C1 segment of cervical spinal cord (tissue), 14 donors: ENCODE measurements around the gene MX2.
"Not testable (repeated sequence)": the region's sequence is repeated elsewhere in the genome, so short reads cannot be mapped to it uniquely, and the experiment has no call there.

Experiments
- DNase-seq, 14 donors: peaks; one replicate each; lab custom pipeline; 2025; lab: John Stamatoyannopoulos, UW

Gene MX2

DNA sequence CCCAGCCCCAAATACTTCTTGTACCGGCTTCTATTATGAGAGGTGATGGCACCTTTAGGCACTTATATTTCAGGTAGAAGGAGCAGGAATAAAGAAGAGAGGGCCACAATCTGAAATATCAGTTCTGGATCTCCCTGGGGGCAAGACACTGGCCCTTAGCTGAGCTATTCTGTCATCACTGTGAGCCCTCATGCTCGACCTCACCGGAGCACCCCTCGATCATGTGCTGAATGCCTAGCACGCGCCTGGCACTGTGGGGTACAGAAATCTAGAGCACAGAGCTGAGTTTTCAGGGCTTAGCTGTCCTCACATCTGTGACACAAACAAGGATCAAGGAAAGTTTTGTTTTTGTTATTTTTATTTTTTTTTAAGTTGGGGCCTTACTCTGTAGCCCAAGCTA lies 56.6 kb downstream of the MX2 start:
- no peak for DNase-seq

- DNase-seq = no peak
Observed at GRCh38 chr21:41418956-41419680, 57.3 kb downstream of the MX2 start.

- DNase-seq = peak; percentile 4 to 90 (median 66)
Observed at GRCh38 chr21:41419921-41420862, 58.4 kb downstream of the MX2 start.

- not testable (repeated sequence) for DNase-seq
Observed at GRCh38 chr21:41420998-41421397, 59.2 kb downstream of the MX2 start.

DNA sequence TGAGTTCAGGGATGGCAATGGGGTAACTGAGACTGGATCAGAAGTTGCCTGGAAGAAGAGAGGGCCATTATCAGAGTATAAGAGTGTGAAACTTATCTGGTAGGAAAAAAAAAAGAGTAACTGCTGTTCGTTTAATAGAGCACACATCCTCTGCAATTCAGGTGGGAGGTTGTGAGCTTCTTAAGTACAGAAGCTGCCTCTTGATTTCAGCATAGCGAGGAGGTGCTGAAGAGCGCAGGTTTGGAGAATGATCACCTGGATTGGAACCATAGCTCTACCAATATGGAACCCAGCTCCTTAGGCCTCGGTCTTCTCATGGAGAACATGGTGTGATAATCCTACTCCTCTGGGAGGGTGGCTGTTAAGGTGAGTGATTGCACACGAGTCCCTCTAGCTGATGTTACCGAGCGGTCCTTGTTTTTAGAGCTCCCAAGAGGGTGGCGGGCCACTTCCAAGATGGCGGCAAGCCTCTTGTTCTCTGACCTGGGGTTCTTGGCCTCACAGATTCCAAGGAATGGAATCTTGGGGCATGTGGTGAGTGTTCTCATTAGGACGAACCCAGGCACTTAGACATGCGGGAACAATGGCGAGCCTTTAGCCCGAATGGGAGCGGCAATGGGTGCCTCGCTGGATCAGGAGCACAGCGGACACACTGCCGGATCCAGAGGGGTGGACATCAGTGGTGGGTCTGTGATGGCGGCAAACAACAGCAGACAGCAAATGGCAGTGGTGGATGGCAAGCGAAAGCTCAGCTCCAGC lies 60.9 kb downstream of the MX2 start:
- no peak for DNase-seq

DNA sequence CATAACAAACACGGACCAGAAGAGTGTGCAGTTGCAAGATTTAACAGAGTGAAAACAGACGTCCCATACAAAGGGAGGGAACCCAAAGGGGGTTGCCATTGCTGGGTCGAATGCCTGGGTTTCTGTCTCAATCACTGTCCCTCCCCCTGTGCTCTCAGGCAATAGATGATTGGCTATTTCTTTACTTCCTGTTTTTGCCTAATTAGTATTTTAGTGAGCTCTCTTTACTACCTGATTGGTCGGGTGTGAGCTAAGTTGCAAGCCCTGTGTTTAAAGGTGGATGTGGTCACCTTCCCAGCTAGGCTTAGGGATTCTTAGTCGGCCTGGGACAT lies 61.4 kb downstream of the MX2 start:
- DNase-seq = not testable (repeated sequence)

GRCh38 chr21:41425588-41425953 lies 63.7 kb downstream of the MX2 start:
- no peak for DNase-seq

DNA sequence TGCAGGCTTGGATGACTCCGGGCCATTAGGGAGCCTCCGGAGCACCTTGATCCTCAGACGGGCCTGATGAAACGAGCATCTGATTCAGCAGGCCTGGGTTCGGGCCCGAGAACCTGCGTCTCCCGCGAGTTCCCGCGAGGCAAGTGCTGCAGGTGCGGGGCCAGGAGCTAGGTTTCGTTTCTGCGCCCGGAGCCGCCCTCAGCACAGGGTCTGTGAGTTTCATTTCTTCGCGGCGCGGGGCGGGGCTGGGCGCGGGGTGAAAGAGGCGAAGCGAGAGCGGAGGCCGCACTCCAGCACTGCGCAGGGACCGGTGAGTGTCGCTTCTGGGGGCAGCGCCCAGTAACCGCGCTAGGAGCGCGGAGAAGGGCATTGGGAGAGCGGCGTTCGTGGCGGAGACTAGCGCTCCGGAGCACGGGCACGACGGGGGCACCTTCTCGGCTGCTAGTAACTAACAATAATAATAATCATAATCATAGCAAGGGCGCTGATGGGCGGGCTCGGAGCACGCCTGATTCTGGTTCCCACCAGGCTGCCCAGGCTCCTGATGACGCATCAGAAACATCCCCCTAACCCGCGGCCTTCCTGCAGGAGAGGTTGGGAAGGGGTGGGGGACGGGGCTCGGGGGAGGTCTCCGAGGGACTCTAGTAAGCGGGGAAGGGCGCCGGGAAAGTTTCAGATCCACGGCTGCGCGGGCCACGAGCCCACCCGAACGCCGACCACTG lies 64.3 kb downstream of the MX2 start, which contains the start of gene MX1:
MX1 (plus strand) TSS at position 286 of the 722 bp plus-strand sequence. CDS start 5,832 bp downstream, outside the sequence.
- DNase-seq = peak in 7 of 14 donors; percentile 17 to 56 (median 40)

- no peak for DNase-seq
Observed at GRCh38 chr21:41426676-41427404, 65.0 kb downstream of the MX2 start.

- no peak for DNase-seq
Observed at GRCh38 chr21:41427556-41427955, 65.7 kb downstream of the MX2 start.

DNA sequence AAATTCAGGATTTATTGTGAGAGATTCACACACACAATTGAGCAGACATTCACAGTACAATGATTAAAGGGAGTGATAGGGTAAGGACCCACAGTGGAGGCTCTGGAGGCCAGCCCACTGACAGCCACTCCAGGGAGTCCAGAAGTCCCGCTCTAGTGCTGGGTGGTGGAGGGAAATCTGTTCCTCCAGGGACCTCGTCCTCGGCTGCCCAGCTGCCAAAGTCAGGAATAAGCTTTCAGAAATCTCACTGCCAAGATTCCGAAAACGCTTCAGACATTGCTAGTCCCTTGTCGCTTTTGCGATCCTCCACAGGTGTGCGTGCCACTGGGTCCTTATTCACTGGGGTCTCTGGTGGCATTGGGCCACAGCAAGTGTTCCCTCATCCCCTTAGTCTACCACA lies 66.5 kb downstream of the MX2 start:
- no peak for DNase-seq

- no peak for DNase-seq
Observed at GRCh38 chr21:41428847-41429246, 67.0 kb downstream of the MX2 start.

GRCh38 chr21:41429305-41429704 lies 67.5 kb downstream of the MX2 start:
- no peak for DNase-seq

- no peak for DNase-seq
Observed at GRCh38 chr21:41429925-41430491, 68.2 kb downstream of the MX2 start.

DNA sequence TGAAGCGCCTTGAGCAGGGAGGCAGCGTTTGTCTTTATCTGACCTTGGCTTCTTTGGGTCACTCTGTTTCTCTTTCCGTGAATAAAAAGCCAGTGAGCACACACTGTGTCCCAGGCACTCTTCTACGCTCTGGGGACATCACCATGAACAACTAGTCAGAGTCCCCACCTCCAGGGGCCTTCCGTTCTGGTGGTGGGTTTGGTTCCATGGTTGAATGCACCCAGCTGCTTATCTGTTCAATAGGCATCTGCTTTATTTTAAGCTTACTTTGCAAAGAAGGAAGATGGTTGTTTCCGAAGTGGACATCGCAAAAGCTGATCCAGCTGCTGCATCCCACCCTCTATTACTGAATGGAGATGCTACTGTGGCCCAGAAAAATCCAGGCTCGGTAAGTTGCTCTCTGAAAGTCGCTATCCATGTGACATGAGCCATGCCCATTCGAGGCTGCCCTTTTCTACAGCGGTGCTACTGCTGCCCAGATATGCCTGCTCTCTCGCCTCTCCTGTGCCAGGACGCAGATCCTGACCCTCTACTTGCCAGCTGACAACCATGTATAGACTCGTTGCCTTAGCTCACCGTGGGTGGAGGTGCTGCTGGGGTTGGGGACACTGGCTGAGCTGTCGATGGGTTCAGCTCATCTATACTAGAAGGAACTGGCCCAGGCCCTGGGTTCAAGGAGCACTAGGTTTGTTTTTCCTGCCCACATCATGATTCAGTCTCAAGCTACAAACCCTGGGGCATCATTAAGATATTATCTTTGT lies 70.1 kb downstream of the MX2 start:
- no peak for DNase-seq

DNA sequence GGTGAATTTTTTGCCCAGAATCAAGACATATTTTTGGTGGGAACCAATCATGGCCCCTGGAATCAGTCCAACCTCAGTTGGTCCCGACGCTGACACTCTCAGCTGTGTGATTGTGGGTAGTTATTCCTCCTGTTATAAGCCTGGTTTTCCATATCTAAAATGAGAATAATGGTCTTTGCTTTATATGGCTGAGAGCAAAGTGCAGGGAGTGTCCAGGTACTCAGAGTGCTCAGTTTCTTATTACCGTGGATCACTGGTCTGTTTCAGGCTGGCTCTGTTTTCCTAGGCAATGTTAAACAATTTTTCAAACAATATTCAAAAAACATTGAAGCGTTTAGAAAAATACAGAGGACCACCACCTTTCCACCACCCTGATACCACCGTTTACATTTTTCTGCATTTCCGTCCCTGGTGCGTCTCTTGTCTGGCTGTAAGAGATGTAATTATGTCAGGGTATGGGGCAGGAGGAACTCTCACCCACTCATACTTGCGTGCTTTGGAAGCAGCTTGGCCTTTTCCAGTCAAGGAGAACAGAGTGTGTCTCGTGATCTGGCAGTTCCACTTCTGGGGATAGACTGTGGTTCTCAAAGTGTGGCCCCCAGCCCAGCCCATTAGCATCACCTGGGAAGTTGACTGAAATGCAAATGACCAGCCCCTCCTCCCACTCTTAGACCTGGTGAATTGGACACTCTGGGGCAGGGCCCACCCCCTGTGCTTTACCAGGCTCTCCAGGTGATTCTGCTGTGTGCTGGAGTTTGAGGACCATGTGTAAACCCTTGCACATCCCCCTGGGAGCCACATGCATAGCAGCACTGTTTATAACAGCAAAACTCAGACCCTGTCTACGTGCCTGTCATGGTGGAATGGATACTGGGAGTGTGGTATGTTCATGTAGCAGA lies 71.0 kb downstream of the MX2 start:
- no peak for DNase-seq

GRCh38 chr21:41433566-41433965 lies 71.7 kb downstream of the MX2 start:
- DNase-seq = no peak

GRCh38 chr21:41435706-41436105 lies 73.9 kb downstream of the MX2 start:
- DNase-seq = no peak

DNA sequence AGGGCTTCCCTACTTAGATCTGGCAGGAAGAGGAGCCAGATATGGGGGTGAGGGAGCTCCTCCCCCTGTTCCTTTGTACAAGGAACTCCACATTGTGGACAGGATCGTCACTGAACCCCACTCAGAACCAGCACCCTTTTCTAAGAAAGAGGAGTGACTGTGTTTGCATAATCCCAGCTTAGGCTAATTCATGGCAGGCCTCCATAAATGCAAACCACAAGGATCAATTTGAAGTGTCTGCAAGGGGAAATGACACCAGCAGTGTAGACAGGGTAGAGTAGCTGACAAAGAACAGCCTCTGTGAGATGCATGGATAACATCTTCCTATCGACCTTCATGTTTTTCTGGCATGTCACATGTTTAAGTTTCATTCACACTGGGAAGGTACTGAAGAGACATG lies 75.9 kb downstream of the MX2 start:
- no peak for DNase-seq
